GM15510 (cell line): ENCODE data around the gene SYK.

Source experiments
- POLR2A ChIP-seq: IDR thresholded peaks from 3 replicates; pipeline ENCODE4 v1.6.1; 2011; ENCODE audit warnings: borderline replicate concordance; ENCODE audit not compliant: insufficient read length; ENCODE audit errors: extremely low read depth

SYK gene

GRCh38 chr9:90873422-90873821 lies 71.8 kb downstream of the SYK start:
- TF ChIP-seq POLR2A = no peak

GRCh38 chr9:90874194-90874593 lies 72.6 kb downstream of the SYK start:
- no peak for TF ChIP-seq POLR2A

GRCh38 chr9:90878562-90878961 lies 76.9 kb downstream of the SYK start:
- no peak for TF ChIP-seq POLR2A

GRCh38 chr9:90880066-90880465 lies 78.4 kb downstream of the SYK start:
- no peak for TF ChIP-seq POLR2A

DNA sequence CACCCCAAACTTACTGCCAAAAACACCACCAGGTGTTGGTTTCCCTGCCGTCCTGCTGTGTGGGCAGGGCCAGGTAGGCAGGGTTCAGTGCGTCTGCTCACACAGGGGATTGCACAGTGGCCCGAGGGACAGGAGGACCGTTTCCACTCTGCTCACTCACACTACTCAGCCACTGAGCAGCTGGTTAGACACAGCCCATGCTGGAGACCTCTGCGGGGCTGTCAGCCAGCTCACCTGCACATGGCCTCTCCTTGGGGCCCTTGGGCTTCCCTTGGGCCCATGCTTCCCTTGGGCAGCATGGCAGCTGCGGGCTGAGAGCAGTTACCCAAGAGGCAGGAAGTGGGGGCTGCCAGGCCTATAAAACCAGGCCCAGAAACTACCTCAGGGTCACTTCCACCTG lies 79.0 kb downstream of the SYK start:
- TF ChIP-seq POLR2A = no peak

DNA sequence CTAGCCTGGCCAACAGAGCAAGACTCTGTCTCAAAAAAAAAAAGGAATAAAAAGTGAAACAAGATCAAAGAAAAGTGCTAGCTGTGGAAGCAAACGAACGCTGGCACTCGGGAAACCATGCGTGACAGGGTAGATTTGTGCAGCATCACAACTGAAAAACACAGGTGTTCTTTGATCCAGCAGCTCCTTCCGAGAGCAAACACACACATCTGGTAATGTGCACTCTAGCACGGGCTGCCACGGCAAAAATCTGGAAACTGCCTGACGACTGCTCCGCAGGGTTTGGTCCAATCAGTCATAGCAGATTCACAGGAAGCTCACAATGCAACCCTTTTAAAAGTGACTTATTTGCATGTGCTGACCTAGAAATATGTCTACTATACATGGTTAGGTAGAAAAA lies 80.0 kb downstream of the SYK start:
- TF ChIP-seq POLR2A = no peak

DNA sequence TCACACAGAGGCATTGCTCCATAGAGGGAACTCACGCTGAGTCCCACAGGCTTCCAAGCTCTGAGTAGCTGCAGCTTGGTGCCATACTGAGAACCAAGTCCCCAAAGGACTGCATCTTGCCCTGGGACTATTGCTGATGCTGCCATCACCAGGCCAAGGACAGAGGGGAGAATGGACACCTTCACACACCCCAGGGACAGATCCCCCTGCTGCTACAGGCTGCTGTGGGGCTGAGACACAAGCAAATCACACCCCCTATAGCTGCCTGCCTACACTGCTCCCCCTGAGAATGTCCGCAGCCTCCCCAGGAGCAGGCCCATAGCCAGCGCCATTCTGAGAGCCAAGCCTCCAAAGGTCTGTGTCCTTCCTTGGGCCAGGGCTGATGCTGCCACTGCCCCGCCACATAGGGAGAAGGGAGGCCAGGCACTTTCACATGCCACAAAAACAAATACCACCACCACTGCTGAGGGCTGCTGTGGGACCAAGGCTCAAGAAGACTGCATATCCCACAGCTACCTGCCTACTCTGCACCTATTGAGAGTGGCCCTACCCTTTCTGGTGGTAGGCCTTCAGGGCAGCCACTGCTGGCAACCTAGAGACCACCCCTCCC lies 81.5 kb downstream of the SYK start:
- no peak for TF ChIP-seq POLR2A

DNA sequence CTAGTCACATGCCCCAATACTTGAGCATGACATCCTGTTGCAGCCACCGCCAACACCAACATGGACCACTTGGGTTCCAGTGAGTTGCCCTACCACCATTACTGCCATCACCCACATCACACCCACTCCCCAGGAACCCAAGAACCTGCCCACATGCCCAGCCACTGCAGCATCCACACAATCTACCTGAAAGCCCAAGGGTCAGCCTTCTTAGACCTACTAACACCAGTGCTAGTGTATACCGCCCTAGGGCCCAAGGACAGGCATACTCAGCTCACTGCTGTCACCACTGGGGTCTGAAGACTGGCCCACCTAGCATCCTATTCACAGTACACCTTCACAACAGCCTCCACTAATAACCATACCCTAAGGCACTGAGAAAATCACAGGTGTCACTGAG lies 82.0 kb downstream of the SYK start:
- no peak for TF ChIP-seq POLR2A

- TF ChIP-seq POLR2A = no peak
These were observed 82.6 kb downstream of the SYK start for GRCh38 chr9:90884178-90884577.

DNA sequence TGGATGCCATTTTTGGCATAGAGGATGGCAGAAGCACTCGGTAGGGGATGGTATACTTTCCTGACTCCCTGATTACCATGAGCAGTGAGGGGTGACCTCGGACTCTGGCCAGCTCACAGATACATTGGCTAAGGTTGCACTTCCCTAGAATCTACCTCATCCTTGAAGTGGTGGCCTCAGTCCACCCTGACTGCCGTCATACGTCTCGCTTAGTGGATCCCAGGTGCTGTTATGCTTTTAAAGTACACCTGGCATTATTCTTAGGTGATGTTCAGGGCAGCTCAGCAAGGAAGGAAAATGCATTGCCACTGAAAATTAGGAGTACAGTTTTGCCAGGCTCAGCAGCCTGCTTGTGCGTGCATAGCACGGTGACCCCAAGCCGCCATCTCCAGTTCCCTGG lies 87.3 kb downstream of the SYK start:
- no peak for TF ChIP-seq POLR2A

- no peak for TF ChIP-seq POLR2A
These were observed 88.7 kb downstream of the SYK start for GRCh38 chr9:90890146-90890810.

DNA sequence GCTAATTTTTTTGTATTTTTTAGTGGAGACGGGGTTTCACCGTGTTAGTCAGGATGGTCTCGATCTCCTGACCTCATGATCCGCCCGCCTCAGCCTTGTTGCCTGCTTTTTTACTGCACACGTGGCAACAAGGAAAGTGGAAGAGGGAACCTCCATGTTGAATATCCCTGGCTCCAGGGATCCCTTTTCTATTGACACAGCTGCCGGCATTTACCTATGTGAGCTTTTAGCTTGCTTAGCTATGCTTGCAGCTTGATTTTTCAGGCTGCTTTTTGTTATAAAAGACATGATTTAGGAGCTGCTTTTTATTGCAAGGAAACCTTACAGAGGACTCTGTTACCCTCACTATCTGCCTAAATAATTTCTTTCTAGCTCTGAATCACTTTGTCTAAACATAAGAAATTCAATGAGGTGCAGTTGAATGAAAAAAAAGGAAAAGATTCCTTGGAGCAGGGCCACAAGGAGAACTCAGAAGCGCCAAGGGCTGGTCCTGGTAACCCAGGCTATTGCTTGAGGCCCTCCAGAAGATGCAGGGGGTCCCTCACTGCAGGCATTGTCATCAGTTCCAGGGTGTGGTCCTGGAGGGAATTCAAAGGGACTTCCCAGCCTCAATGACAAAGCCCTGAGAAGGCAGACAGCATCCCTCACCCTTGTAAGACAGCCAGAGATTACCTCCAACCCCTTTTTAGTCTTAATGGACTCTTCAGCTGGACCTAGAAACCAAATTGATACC lies 89.9 kb downstream of the SYK start:
- TF ChIP-seq POLR2A = no peak

- no peak for TF ChIP-seq POLR2A
These were observed 91.3 kb downstream of the SYK start for GRCh38 chr9:90892918-90893317.

DNA sequence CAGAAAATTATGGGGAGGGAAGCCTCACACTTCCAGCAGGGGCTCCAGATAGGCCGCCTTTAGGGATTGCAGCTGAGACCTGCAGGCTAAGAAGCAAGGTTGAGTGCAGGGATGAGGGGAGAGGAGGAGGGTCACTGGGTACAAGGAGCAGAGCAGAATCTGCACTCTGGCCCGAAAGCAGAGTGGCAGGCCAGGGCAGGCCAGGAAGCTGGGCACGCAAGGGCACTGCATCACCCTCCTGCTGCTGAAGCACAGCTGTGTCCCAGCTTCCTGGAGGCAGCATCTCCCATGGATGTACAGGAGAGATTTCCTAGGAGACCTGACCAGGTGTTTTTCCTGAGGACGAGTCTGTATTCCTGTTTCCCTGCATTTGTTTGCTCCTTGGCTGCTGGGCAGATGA lies 92.1 kb downstream of the SYK start:
- no peak for TF ChIP-seq POLR2A

GRCh38 chr9:90894986-90895687 lies 93.5 kb downstream of the SYK start:
- TF ChIP-seq POLR2A = no peak
